GM04503 (cell line): ENCODE data around the gene APPBP2.
"Not testable (repeated sequence)": the region's sequence is repeated elsewhere in the genome, so short reads cannot be mapped to it uniquely, and the experiment has no call there.

Experiments used
- DNase-seq: peaks from one replicate; pipeline ENCODE4 v3.0.0-alpha.2; 2012; ENCODE audit warnings: low read depth

Gene APPBP2

DNA sequence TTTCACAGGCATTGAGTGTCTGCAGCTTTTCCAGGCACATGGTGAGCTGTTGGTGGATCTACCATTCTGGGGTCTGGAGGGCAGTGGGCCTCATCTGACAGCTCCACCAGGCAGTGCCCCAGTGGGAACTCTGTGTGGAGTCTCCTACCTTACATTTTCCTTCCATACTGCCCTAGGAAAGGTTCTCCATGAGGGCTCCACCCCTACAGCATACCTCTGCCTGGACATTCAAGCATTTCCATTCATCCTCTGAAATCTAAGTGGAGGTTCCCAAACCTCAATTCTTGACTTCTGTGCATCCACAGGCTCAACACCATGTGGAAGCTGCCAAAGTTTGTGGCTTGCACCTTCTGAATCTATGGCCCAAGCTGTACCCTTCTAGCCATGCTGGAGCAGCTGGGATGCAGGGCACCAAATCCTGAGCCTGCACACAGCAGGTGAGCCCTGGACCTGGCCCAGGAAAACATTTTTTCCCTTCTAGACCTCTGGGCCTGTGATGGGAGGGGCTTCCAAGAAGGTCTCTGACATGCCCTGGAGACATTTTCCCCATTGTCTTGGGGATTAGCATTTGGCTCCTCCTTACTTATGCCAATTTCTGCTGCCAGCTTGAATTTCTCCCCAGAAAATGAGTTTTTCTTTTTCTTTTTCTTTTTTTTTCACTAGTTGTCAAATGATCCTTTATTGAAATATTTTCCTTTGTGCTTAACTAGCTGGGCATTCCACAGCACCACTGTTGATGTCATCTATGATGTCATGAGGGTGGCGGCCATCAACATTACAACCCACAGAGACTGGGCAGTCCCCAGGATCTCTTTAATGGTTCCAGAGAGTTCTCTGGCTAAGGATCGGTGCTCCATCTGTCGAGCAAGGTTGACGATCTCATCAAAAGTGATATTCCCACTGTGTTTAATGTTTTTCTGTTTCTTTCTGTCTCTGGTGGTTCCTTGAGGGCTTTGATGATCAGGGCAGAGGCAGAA is 92.7 kb downstream of the APPBP2 start:
- not testable (repeated sequence) for DNase-seq

DNA sequence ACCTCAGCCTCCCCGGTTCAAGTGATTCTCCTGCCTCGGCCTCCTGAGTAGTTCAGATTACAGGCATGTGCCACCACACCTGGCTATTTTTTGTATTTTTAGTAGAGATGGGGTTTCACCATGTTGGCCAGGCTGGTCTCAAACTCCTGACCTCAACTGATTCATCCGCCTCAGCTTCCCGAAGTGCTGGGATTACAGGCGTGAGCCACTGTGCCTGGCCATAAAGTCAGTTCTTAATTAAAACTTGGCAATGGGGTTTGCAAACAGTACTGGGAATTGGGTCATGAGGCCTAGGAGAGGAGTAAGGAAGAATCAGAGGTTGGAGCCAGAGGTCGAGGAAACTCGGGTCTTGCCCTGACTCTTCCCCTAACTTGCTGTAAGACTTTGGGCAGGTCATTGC is 95.5 kb downstream of the APPBP2 start:
- not testable (repeated sequence) for DNase-seq

DNA sequence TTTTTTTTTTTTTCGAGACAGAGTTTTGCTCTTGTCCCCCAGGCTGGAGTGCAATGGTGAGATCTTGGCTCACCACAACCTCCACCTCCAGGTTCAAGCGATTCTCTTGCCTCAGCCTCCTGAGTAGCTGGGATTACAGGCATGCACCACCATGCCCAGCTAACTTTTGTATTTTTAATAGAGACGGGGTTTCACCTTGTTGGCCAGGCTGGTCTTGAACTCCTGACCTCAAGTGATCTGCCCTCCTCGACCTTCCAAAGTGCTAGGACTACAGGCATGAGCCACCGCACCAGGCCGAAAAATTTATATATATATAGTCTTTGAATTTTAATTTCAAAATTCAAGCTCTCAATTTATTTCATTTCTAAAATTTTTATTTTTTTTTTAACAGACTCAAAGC is 97.6 kb downstream of the APPBP2 start:
- not testable (repeated sequence) for DNase-seq

DNA sequence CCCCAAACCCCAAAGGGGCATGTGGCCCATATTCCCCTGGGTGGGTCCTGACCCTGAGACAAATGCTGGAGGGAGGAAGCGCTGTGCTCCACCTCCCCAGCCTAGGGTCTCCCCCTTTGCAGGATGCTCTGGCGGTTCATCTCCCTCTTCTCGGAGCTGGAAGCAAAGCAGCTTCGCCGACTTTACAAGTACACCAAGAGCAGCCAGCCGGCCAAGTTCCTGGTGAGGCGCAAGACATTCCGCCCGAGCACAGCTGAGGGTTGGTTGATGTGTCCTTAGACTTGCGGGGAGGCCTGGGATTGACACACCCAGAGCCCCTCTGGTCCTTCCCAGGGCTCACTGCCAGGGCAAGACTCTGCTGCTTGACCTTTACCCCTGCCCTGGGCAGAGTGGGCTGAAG is 99.4 kb downstream of the APPBP2 start:
- DNase-seq: no peak

DNA sequence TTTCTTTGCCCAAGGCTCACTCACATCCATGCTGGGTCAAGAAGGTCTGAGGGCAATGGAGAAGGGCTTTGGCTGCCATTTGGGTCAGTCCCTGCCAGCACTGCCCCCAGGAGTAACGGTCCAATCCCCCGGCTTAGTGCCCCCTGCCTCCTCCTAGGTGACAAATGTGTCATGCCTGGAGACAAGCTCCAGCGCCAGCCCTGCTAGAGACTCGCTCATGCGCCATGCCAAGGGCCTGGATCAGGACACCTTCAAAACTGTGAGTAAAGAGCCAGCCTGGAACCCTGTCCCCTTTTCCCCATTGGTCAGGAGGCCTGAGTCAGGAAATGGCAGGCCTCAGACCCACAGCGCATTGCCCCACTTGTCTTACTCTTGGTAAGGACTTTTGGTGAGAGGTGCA is 100.4 kb downstream of the APPBP2 start:
- DNase-seq: no peak

DNA sequence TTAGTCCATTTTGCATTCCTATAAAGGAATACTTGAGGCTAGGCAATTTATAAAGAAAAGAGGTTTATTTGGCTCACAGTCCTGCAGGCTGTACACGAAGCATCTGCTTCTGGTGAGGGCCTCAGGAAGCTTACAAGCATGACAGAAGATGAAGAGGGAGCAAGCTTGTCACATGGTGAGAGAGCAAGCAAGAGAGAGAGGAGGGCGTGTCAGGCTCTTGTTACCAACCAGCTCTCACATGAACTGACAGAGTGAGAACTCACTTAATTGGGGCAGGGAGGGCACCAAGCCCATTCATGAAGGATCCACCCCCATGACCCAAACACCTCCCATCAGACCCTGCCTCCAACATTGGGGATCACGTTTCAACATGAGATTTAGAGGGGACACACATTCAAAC is 102.2 kb downstream of the APPBP2 start:
- no peak for DNase-seq

DNA sequence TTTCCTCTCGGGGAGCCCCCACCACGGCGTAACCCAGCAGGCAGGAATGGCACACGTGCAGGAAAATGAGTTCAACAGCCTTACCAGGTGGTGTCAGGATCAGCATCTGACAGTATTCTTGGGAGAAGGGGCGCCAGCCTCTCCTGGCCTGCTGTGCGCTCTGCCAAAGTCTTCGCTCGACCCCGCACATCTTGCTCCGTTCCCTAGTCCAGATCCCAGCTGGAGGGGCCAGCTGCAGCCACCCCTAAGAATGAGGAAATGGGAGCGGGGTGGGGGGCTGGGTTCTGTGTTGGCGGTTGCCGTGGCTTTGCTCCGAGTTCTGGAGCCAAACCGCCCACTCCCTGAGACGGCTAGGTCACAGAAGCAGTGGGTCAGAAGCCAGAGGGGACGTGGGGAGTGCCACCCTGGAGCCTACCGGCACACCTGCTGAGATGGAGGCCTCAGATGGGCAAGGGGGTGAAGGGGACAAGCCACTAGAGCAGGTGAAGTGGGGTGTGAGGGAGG is 103.8 kb downstream of the APPBP2 start, which contains the start of gene CHCT1:
TSS of gene CHCT1 (plus strand) at position 328 of the 504 bp plus-strand sequence. CDS start at position 432, 104 bp downstream.
- no peak for DNase-seq

DNA sequence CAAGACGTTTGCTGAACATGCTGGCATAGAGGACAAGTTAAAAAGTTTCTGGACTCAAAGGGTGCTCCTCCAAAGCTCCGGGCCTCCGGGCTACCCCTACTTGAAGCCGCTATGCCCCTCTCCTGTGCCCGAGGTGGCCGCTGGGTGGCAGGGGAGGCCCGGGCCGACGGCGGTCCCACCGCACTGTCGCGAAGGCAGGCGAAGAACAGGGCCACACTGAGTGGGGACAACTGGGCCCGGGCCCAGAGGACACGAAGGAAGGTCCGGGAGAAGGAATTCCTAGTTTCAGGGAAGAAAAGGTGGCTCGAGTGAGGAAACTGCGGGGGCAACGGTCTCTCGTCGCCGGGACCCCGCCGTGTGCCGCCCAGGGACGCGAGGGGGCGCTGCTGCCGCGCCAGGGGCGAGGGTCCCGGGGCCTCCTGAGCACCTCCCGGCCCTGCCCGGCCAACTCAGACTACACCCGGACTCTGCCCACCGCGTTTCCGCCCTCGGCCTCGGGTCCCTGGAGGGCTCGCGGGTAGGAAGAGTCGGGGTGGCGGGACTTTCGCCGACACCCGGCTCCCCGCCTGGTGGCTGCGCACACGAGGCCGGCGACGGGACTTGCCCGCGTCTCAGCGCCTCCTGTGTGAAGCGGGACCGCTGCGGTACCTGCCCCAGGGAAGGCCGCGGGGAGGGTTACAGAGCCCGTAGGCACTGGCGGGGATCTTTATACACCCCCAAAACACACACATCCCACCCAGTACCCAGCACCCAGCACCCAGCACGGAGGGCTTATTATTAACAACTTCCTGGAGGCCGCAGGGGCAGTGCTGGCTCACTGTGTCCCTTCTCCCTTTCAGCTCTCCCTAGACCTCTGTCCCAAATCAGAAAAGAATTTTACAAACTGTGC is 104.5 kb downstream of the APPBP2 start:
- DNase-seq: no peak

DNA sequence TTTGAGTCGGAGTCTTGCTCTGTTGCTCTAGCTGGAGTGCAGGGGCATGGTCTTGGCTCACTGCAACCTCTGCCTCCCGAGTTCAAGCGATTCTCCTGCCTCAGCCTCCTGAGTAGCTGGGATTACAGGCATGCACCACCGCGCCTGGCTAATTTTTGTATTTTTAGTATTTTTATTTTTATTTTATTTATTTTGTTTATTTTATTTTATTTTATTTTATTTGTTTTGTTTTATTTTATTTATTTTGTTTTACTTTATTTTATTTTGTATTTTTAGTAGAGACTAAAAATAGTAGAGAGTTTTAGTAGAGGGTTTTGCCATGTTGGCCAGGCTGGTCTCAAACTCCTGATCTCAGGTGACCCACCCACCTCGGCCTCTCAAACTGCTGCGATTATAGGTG is 106.2 kb downstream of the APPBP2 start:
- not testable (repeated sequence) for DNase-seq

DNA sequence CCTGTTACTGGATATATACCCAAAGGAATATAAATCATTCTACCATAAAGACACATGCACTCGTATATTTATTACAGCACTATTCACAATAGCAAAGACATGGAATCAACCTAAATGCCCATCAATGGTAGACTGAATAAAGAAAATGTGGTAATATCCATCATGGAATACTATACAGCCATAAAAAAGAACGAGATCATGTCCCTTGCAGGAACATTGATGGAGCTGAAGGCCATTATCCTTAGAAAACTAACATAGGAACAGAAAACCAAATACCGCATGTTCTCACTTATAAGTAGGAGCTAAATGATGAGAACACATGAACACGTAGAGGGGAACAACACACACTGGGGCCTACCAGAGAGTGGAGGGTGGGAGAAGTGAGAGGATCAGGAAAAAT is 107.0 kb downstream of the APPBP2 start:
- not testable (repeated sequence) for DNase-seq

DNA sequence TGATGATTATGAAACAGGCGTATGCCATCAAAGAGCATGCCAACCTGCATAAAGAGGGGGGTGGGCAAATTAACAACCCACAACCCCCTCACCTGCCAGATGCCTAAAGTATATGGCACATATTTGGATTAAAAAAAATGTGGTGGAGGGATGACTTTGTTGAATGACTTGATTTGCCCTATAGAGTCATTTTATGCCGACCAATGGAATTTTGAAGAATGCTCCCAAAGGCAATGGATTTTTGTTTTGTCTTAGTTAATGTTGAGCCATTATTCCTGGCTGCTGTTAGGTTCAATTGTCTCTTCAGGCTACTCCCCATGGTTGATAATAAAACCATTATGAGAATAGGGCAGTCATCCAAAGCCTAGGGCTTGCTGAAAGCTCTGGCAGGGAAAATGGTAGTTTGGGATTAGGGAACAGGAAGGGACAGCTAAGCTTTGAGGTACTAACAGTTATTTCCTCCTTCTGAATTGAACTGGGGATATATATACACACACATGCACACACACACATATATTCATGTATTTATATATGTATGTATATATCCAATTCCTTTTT is 109.6 kb downstream of the APPBP2 start:
- DNase-seq: no peak

DNA sequence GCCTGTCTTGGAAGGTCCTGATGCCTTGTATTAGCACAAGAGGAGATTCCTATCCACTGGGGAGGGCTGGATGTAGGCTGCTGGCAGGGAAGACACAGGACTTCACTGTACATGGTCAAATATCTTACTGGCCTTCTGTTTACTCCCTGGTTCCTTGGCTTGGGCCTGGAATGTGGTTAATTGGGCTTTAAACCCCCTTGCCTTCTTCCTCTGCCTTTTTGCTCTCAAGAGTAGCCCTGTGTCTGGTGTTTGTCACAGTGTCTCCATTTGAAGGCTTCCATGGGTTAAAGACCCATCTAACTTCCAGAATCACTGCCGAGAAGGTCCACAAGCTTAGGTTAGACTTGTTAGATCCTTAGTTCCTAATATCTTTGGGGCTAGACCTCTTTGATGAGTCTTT is 110.9 kb downstream of the APPBP2 start:
- DNase-seq: no peak

DNA sequence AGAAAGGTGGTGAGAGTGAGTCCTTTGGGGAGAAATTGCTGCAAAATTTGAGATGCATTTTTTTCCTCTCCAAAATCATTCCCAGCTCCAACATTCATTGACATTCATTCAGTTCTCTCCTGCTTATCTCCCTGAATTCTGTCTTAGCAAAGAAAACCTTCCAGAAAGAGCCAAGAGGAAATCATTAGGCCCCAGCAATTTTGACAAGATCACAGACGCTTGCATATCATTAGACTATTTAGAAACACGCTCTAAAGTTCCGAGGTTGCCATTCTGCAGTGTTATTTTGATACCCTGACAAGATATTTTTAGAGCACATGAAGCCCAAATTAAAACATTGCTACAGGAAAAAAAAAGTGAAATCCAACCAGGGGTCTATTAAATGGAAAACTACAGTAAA is 113.3 kb downstream of the APPBP2 start:
- no peak for DNase-seq

DNA sequence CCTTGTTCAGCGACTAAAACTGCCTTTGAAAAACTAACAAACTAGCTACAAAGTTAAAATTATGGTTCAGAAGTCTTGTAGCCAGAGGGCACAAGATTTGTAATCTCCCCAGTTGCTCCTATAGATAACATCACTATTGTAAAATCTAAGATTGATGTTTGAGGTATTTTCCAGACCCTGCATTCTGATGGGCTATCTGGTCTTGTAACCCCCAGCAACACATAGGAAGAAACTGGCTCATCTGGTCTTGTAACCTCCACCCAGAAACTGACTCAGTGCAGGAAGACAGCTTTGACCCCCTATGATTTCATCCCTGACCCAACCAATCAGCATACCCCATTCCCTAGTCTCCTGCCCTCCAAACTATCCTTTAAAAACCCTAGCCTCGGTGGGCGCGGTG is 116.0 kb downstream of the APPBP2 start:
- DNase-seq: no peak

DNA sequence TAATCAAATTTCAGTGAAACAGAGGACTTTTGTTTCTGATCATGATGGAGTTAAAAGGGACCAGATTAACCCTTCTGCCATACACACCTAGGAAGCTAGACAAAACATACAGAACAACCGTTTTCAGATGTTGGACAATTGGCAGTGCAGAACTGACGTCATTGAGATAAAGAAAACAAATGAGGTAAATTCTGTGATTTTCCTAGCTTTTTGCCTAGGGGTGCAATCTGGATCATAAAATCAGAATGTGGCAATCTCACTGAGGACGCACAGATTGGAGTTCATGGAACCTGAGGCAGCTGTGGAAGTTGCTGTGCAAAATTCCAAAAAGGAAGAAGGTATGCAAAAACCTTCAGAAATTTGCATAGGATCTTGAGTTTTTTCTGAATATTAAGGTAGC is 119.2 kb downstream of the APPBP2 start:
- DNase-seq: no peak

DNA sequence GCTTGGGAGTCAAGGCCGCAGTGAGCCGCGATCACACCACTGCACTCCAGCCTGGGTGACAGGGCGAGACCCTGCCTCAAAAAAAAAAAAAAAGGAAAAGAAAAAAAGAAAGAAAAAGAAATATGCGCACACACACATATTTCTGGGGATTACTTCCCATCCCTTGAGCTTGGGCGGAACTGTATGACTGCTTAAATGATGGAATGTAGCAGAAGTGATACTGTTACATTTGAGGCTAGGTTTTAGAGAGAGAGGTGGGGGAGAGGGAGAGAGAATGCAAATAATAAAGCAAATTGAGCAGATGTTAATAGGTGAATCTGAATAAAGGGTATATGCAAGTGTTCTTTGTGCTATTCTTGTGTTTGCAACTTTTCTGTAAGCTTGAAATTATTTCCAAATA is 122.1 kb downstream of the APPBP2 start:
- no peak for DNase-seq

DNA sequence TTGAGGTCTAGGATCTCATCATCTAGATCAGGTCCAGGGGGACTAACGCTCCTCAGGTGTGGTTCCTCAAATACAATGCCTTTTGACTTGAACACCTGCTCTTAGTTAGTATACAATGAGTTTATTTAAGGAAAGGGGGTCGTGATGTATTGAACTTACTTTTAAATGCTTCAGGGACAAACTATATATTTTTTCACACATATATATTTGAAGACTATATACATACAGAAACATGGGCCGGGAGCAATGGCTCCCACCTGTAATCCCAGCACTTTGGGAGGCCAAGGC is 122.6 kb downstream of the APPBP2 start:
- DNase-seq: no peak

DNA sequence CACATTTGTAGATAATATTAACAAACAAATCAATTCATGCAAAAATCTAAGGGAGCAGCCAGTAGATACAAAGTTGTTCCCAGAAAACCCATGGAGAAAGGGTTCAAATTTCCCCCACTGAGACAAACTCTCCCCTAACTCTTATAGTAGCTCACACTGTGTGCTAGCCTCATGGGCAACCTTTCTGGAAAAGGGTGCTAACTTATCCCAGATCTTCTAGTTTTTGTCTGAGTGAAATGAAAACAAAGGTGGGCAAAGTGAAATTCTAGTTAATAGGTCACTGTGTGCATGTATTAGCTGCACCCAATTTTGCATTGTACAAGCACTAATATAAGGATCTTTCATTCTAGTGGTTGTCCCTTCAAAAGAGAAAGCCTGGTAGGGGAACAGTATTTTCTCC is 124.2 kb downstream of the APPBP2 start:
- DNase-seq: no peak

DNA sequence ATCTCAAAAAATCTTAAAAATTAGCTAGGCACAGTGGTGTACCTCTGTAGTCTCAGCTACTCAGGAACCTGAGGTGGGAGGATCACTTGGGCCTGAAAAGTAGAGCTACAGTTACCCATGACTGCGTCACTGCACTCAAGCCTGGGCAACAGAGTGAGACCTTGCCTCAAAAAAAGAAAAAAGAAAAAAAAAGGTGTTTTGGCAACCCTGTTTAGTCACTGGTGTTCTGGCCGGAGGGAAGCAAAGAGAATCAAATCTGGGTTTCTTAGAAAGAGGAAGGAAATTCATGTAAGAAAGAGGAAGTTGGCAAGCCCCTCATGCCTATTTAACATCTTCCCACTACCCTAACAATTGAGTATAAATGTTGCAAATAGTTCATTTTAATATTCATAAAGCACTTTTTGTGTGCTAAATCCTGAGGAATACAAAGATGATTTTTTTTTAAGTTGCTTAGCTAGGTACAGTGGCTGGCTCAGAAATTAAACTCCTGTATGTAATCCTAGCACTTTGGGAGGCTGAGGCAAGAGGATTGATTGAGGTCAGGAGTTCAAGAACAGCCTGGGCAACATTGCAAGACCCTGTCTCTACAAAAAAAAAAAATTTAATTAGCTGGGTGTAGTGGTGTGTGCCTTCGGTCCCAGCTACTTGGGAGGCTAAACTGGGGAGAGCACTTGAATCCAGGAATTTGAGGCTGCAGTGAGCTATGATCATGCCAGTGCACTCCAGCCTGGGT is 127.6 kb downstream of the APPBP2 start:
- DNase-seq: no peak

DNA sequence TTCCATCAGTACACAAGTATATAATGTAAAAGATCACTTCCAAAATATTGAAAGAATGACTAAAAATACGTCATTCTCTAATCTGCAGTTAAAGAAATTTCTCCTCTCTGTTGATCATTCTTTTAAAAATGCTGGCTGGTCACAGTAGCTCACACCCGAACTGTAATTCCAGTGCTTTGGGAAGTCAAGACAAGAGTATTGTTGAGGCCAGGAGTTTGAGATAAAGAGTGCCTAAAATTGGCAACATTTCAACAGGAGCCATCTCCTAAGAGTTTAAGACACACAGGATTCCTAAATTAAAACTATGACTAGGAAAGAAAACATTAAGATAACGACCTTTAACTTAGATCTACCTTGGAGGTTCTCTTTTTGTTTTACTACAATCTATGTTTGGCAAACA is 129.6 kb downstream of the APPBP2 start:
- no peak for DNase-seq

DNA sequence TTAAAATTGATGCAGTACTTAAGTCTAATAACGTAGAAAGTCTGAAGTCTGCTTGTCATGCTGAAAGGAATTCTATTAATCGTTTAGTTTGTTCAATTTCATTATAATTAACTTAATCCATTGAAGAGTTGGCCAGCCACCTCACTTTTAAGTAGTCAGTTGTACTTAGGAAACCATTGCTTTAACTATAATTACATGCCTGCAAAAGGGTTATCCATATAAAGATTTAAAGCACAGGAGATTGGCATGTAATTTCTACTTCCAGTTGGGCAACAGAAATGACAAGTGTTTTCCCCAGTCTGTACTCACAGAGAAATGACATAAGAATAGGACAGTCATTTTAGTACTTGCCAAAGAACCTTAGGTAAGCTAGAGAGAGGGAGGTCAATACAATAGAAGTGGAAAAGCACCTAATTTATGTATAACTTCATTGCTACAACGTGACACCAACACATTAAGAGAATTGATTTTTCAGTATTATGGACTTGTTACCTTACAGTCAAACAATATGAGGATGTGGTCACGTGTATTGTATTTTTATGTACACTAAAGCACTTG is 130.5 kb downstream of the APPBP2 start:
- no peak for DNase-seq
